Activated CD8-positive, alpha-beta memory T cell treated with anti-CD3 and anti-CD28 coated beads for 36 hours (primary cell): ENCODE results near the gene SORL1-AS1.

ENCODE experiments used
- CTCF ChIA-PET: fragments of 350-600 bp; sonication (Branson Sonifier 250); formaldehyde crosslinking; loops from one replicate; lab custom pipeline; 2021; ENCODE audit warnings: antibody characterized with exemption; lab: Charles Lee
- POLR2A ChIA-PET: fragments of 350-600 bp; sonication (Branson Sonifier 250); formaldehyde crosslinking; loops from one replicate; lab custom pipeline; 2021; ENCODE audit warnings: antibody characterized with exemption; lab: Charles Lee

Gene SORL1-AS1

DNA sequence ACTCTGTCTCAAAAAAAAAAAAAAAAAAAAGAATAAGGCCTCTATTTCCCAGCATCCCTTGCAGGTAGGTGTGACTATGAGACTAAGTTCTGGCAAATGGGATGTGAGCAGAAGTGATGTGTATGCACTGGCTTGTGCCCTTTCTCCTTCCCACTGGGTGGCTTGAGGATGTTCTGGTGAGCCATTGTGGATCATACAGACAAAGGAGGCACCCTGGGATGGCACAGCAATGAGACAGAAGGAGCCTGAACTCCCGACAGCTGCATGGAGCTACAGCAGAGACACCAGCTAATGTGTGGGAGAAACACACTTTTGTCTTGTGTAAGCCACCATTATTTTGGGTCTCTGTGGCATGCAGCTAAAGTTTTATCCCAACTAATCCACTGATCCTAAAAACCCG is 11.2 kb downstream of the SORL1-AS1 start:
- ChIA-PET CTCF (no interaction called here), POLR2A (no interaction called here)

DNA sequence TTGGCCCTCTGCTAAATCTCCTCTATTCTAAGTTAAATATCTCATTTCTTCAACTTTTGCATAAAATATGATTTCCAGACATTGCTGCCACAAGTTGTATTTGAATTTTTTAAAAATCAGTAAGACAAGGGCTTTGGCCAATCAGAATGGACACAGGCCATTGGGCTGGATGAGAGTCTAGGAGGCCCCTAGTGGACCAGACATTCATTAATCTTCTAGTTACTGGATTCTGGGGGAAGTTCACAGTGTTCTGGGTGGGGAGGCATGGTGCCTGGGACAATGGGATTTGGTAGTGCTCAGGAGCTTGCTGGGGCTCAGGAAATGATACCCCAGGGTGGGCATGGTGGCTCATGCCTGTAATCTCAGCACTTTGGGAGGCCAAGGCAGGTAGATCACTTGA is 13.0 kb downstream of the SORL1-AS1 start:
- CTCF ChIA-PET: no interaction called here
- POLR2A ChIA-PET: no interaction called here

DNA sequence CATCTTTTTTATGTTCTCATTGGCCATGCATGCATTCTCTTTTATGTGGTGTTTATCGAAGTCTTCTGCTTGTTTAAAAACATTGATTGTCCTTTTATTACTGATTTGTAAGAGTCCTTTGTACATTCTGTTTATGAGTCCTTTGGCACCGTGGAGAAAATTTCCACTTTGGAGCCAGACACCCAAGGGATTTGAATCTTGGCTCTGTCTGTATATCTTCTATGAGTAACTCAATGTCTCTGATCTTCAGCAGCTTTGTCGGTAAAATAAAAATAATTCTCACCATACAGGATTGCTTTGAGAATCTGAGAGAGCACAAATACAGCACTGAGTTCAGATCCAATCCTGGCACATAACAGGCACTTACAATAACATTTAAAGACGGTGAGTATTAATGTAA is 13.4 kb downstream of the SORL1-AS1 start:
- CTCF ChIA-PET: no interaction called here
- POLR2A ChIA-PET: no interaction called here

DNA sequence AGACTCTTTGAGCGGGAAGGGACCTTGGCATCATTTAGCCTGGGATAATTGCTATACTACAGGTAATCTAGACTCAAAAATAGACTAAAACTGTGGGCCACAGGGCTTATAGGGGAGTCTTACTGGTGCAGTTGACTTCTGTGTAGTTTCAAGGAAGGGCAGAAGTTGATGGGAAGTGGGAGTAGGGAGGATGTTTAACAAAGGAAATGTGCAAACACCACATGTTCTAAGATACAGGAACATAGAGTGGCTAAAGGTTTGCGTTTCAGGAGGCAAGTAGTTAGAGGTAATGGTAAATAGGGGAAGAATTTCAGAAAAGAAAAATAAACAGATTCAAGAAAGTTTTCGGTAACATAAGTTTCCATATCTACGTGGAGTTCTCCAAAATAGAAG is 15.1 kb downstream of the SORL1-AS1 start:
- ChIA-PET POLR2A (no interaction called here), CTCF (no interaction called here)

DNA sequence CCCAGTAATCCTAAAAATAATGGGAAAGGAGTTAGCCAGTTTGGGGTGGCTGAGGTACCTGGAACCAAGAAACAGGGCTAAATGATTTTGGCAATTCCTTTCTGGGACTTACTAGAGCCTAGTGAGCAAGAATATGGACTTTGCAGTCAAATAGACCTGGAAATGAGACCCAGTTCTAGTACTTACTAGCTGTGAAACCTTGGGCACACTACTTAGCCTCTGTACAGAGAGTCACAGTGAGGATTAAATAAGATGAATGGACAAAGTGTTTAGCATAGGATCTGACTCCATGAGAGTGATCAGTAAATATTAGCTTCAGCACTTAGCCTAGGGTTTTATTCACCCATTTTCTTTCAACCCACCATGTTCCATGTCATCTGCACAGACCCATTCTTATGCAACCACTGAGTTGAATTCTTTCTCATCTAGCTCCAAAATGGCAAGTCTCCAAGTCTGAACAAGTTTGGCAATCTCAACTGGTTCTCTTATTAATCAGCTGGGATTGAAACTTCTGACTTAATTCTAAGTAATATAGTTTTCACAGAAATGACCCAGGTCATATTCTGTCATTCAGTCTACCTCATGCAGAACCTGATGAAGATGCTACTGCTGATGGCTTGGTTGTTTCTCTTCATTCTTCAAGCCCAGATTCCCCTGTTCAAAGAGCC is 15.6 kb downstream of the SORL1-AS1 start:
- CTCF ChIA-PET: no interaction called here
- POLR2A ChIA-PET: no interaction called here

DNA sequence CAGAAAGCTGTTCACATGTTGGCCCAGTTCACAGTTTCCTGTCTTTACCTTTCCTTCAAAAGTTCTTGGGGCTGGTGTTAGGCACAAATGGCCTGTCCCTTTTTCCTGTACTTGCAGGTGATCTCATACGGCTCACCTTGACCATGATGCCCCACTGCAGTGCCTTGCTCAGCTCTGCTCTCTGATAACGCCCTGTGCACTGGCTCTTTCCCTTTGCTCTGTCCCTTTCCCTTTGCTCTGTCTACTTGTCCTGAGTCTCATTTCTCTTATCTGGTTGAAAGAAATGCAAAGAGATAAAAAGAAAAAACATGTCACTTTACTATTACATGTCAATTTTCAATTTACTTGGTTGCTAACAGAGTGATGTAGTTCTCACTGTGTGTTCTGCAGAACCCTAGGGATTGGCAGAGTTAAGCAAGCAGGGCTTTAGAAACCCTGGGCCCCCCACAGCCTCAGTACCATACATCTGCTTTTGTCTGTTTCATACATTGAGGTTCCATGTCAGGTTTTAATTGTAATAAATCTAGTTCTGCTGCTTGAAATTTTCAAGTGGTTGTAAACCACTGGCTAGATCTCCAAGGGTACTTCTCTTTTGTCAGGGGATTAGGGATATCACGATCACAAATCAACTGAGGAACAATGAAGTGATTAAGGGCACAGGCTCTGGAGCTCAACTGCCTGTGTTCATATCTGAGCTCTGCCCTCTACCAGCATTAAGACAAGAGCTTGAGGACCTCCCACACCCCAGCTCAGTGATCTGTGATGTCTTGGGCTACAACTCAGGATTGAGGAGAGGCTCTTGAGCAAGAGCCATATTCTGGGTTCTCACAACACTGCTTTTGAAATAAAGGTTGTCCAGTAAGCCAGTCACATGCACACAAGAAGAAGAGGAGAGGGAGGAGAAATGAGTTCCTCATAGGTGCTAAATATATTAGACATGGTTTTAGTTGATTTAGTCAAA is 16.9 kb downstream of the SORL1-AS1 start:
- POLR2A ChIA-PET: no interaction called here
- CTCF ChIA-PET: no interaction called here

DNA sequence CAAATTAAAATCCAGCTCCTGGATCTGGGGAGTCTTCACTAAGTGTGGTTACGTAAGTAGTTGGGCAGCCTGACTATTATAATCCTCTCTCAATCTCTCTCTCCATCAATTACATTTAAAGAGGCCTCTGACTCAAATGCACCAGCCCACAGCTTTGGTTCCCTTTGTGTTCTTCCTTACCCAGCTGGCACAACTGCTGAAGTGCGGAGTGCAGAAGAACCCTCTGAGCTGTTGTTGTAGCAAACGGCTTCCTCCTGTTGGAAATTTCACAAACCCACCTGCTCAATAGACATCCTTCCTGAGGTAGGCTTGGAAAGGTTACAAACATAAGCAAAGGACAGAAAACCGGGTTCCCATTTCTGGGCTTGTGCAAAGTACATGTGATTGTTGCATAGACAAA is 17.6 kb downstream of the SORL1-AS1 start:
- ChIA-PET POLR2A (no interaction called here), CTCF (interaction anchor here (1.2 to 1.3 kb wide), 2 partner anchors 8 to 17 kb away, joined by 3 read pairs; partner anchors contain the start of genes SORL1 and SORL1-AS1)

DNA sequence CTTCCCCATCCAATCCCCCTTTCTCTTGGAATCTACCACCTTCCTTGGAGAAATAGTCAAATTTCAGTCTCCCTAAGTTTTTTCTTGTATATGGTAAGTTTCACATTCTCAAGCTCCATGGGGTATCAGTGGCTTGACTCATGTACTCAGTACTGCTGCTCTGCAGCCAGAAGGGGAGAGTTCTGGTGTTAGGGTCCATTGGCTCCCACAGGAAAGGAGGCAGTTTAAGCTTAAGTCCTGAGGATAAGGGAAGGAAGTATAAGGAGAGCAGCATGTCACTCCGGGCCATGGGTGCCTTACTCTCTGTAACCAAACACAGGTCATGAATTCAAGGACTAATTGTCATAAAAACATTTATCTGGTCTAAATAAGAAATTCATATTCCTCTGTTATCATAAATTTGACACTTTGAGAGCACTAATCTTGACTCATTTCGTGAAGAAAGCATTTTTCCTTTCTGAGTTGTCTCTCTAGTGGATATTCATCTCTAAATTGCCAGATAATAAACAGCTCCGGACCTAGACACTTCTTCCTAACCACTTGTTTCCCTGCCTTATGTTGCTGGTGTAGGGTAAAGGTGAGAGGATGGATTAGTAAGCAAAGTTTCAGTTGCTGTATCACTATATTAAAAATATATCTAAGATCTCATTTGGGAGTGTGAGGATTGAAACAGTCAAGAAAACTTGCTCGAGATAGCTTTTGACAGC is 20.8 kb downstream of the SORL1-AS1 start:
- ChIA-PET POLR2A (no interaction called here), CTCF (interaction anchor here (1.6 kb wide), 1 partner anchor 19 kb away, joined by 7 read pairs; no protein-coding TSS in a partner anchor)

DNA sequence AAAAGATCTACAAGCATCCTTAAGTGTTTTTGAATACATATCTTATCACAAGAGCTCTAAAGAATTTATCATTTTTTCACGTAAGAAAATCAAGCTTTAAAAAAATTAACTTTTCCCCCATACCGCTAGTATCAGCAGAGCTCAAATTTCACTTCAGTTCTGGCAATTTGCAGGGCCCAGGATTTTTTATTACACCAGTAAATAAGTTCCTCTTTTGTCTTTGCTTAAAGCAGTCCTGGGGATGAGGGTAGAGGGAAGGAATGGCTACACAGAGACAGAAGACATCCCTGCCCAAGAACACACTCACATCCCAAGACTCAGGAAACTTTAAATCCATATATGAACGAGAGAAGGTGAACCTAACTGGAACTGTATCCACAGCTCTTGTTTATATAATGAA is 23.2 kb downstream of the SORL1-AS1 start:
- ChIA-PET CTCF (no interaction called here), POLR2A (no interaction called here)

DNA sequence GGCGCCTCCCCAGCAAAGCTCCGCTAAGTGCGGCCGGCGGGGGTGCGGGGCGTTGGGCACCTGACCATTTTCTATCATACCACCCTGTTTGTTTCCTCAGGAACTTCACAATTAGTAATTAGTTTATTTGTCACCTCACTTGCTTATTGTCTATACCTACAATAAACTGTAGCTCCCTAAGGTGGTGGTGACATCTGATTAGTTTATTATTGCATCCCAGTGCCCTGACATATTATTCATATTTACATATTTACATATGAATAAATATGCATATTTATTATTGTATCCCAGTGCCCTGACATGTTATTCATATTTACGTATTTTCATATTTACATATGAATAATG is 25.4 kb downstream of the SORL1-AS1 start:
- CTCF ChIA-PET: no interaction called here
- POLR2A ChIA-PET: no interaction called here

DNA sequence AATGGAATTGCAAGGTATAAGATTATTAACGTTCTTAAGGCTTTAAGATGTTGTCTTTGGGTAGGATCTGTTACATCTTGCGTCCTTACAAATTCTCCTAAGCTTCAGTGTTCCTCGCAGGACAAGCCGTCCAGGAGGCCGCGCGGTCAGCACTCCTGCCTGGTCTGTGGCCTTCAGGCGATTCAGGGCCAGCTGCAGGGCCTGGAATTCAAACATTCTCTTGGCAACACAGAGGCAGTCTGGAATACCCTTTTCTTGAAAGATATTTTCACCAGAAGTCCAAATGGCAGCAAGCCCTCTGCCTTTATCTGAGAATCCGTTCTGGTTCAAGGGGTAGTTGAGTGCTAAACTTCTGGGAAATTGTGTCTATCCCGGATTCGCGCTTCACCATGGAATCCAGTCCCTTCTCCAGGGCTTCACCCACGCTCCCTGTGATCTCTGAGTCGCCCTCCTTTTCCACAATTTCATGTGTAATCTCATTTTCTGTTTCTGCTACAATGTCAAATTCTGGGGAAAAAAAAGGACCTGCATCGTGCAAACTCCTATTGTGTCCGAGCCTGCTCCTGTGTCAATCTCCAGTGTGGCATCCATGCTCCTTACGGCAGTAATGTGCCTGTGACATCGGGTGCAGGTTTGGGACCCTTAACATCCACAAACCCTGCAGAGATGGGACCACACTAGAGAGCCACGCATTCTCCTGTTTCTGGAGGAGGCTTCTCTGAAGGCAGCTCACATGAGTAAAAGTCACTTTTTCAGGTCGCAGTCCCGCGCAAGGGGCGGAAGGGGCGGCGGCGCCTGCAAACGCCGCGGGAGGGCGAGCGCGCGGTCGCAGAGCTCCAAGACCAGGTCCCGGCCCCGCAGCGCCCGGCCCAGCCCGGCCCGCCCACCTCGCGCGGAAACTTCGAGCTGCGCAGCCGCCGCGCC is 26.0 kb downstream of the SORL1-AS1 start:
- CTCF ChIA-PET: no interaction called here
- POLR2A ChIA-PET: no interaction called here

DNA sequence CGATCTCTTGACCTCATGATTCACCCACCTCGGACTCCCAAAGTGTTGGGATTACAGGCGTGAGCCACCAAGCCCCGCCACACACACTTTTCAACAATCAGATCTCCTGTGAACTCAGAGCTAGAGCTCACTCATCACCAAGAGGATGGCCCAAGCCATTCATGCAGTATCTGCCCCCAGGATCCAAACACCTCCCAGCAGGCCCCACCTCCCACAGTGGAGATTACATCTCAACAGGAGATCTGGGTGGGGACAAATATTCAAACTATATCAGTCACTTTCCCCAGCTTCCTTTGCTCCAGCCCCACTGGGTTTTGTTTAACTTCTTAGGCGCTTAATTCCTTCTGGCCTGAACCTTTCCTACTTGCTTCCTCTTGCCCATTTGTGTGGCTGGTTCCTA is 26.9 kb downstream of the SORL1-AS1 start:
- ChIA-PET CTCF (interaction anchor here (1.3 kb wide), 1 partner anchor 10 kb away, joined by 3 read pairs; no protein-coding TSS in a partner anchor), POLR2A (no interaction called here)

DNA sequence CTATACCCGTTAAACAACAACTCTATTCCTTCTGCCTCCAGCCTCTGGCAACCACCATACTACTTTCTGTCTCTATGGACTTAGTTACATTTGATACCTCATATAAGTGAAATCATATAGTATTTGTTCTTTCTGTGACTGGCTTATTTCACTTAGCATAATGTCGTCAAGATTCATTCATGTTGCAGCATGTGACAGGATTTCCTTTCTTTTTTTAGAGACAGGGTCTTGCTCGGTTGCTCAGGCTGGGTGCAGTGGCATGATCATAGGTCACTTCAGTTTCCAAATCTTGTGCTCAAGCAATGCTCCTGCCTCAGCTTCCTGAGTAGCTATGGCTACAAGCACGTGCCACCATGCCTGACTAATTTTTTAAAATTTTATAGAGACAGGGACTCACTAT is 30.1 kb downstream of the SORL1-AS1 start:
- POLR2A ChIA-PET: no interaction called here
- CTCF ChIA-PET: interaction anchor here (0.6 kb wide), 1 partner anchor 12 kb away, joined by 3 read pairs; no protein-coding TSS in a partner anchor

DNA sequence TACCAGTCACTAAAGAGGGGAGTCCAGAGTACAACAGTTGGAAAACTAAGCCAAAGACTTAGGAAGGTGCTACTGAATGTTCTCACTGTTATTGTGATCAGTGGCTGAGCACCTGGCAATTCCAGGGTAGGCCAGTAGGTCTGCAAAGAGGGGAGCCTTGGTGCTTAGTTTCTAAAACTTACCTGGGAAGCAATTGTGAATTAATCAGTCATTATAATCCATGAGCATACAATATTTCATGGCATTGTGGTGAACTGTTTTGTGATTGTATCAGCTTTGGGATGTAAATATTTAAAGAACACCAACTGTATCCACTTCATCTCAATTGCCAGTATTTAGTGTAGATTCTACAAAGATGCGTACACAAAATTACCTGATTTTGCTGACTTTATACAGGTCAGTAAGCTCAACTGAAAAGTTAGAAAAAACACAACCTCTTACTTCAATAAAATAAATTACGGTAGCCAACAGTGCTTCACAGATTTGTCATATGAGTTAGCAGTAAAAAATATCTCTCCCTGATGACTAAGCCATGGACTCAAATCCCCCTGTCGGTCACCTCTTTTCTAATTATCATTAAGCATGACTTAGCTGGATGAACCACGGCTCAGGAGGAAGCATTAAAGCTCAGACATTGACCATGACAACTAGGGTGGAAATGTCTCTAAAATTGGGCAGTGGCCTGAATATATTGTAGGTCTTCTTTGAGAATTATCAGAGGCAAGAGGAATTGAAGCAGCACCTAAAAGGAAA is 31.4 kb downstream of the SORL1-AS1 start:
- ChIA-PET POLR2A (no interaction called here), CTCF (no interaction called here)

DNA sequence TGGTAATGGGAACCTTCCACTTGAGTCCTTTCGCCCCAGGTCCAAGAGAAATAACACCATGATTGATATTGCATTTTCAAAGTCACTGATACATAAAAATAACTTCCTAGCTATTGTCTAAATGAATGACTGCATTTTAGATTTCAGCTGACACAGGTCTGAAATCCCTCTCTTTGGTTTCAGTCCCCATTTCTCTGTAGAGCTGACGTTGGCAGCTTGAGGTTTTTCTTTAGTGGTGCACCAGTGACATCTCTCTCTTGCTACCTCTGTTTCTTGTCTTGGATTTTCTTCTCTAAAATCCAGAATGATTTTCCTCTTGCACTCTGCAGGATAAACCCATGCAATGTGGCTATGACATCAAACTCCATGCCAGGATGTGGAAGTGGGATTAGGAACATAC is 32.4 kb downstream of the SORL1-AS1 start:
- ChIA-PET POLR2A (interaction anchor here (0.6 to 0.7 kb wide), 2 partner anchors 48 to 1592 kb away, joined by 3 to 10 read pairs; no protein-coding TSS in a partner anchor), CTCF (interaction anchor here (0.6 kb wide), 1 partner anchor 1826 kb away, joined by 4 read pairs; no protein-coding TSS in a partner anchor)

DNA sequence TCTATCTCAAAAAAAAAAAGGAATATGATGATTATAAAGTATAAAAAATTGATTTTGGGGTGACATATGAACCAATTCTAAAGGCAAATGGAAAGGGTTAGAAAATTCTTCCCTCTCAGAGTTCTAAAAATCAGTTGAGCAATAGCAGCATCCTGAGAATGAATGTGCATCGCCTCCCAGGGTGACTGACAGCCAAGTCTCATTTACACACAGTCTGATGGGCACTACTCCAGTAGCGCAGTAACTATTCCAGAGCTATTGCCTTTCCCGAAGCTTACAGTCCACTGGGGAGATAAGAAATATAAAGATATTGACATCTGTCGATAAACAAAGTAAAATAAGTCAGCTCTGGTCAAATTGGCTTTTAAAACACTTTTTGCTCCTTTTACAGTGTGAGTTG is 32.9 kb downstream of the SORL1-AS1 start:
- ChIA-PET CTCF (interaction anchor here (0.6 kb wide), 1 partner anchor 1827 kb away, joined by 4 read pairs; no protein-coding TSS in a partner anchor), POLR2A (interaction anchor here (0.6 to 0.7 kb wide), 2 partner anchors 49 to 1592 kb away, joined by 3 to 10 read pairs; no protein-coding TSS in a partner anchor)

DNA sequence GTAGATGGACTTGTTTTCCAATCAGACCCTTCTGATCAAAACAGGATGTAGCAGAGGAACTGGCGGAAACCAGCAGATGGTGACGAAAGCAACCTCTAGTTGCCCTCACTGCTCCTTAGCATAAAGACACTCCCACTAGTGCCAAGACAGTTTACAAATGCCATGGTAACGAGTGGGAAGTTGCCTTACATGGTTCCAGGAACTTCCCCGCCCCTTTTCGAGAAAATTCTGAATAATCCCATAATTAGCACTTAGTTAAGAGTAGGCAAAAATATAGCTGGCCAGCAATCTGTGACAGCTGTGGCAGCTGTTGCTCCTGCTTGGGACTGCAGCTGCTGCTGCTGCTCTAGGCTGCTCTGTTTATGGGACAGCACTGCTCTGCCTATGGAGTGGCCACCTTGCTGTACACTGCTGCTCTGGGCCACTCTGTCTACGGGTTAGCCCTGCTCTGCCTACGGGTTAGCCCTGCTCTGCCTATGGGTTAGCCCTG is 34.1 kb downstream of the SORL1-AS1 start:
- CTCF ChIA-PET: no interaction called here
- POLR2A ChIA-PET: no interaction called here

DNA sequence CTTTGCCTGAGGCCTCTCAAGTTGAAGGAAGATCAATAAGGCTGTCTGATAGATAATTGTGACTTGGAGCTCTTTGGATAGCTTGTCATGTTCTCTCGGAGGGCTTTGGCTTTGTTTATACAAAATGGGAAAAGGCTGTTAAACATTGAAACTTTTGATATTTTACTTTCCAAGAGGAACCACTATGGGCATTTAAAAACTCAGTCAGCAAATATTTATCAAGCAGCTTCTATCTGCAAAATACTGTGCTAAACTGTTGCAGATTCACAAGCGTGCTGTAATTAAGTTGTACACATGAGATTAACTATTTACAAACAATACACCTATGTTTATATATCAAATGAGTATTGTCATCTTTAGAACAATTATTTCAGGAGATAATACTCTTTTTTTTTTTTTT is 35.2 kb downstream of the SORL1-AS1 start:
- CTCF ChIA-PET: no interaction called here
- POLR2A ChIA-PET: no interaction called here
